ENCODE data around the gene MIB2. TPM values are rescaled to one million over a fixed set of nuclear protein-coding genes. Genes with fewer than 3 reads are reported as not detected.

Gene MIB2
- total RNA-seq, 1 donor from 2014 or later = 144 TPM

GRCh38 chr1:1624443-1625403, 9.4 kb downstream of the MIB2 start:
- Mint-ChIP-seq H3K4me1 (ENCODE audit: low read depth) (no peaks in the 10 kb centered on the region), H3K27ac (no peak overlapping the region), H3K36me3 (ENCODE audit: insufficient read depth) (no peaks in the 10 kb centered on the region), H3K4me3 (ENCODE audit: low read depth) (no peak overlapping the region), H3K27me3 (no peaks in the 10 kb centered on the region), H3K9me3 (ENCODE audit: low read depth) (no peaks in the 10 kb centered on the region)
- no peak for DNase-seq (ENCODE audit: low spot score, unreplicated experiment)
- no peak for TF ChIP-seq CTCF (IDR thresholded peaks at IDR 0.05; ENCODE audit: unreplicated experiment)

- H3K27ac Mint-ChIP-seq = no peak overlapping the region
- H3K36me3 Mint-ChIP-seq (ENCODE audit: insufficient read depth) = no peaks in the 10 kb centered on the region
- no peak for TF ChIP-seq CTCF (IDR thresholded peaks at IDR 0.05; ENCODE audit: unreplicated experiment)
- no peak for DNase-seq (ENCODE audit: low spot score, unreplicated experiment)
- peaks cover 2% of the 10 kb centered on the region for H3K27me3 Mint-ChIP-seq
- H3K4me3 Mint-ChIP-seq (ENCODE audit: low read depth) = no peak overlapping the region
- H3K4me1 Mint-ChIP-seq (ENCODE audit: low read depth) = no peaks in the 10 kb centered on the region
- H3K9me3 Mint-ChIP-seq (ENCODE audit: low read depth) = no peaks in the 10 kb centered on the region
Measured at GRCh38 chr1:1625404-1625775, 10.1 kb downstream of the MIB2 start.

- Mint-ChIP-seq H3K36me3 (ENCODE audit: insufficient read depth) (no peaks in the 10 kb centered on the region), H3K27ac (no peak overlapping the region), H3K9me3 (ENCODE audit: low read depth) (no peaks in the 10 kb centered on the region), H3K4me1 (ENCODE audit: low read depth) (no peaks in the 10 kb centered on the region), H3K27me3 (peaks cover 3% of the 10 kb centered on the region), H3K4me3 (ENCODE audit: low read depth) (no peak overlapping the region)
- TF ChIP-seq CTCF (IDR thresholded peaks at IDR 0.05; ENCODE audit: unreplicated experiment) = no peak
- DNase-seq (ENCODE audit: low spot score, unreplicated experiment) = no peak
Measured at GRCh38 chr1:1625824-1626206, 10.5 kb downstream of the MIB2 start.

GRCh38 chr1:1626207-1627141, 11.2 kb downstream of the MIB2 start:
- no peak overlapping the region for H3K4me3 Mint-ChIP-seq (ENCODE audit: low read depth)
- no peaks in the 10 kb centered on the region for H3K36me3 Mint-ChIP-seq (ENCODE audit: insufficient read depth)
- no peak for TF ChIP-seq CTCF (IDR thresholded peaks at IDR 0.05; ENCODE audit: unreplicated experiment)
- H3K9me3 Mint-ChIP-seq (ENCODE audit: low read depth) = no peaks in the 10 kb centered on the region
- H3K27ac Mint-ChIP-seq = no peak overlapping the region
- DNase-seq (ENCODE audit: low spot score, unreplicated experiment) = no peak
- H3K27me3 Mint-ChIP-seq = peaks cover 3% of the 10 kb centered on the region
- H3K4me1 Mint-ChIP-seq (ENCODE audit: low read depth) = no peaks in the 10 kb centered on the region

- no peak overlapping the region for H3K4me3 Mint-ChIP-seq (ENCODE audit: low read depth)
- no peak for DNase-seq (ENCODE audit: low spot score, unreplicated experiment)
Measured at GRCh38 chr1:1627261-1627828, 12.0 kb downstream of the MIB2 start.

More at GRCh38 chr1:1627261-1627828, 12.0 kb downstream of the MIB2 start:
- Mint-ChIP-seq H3K4me1 (ENCODE audit: low read depth) (no peaks in the 10 kb centered on the region), H3K36me3 (ENCODE audit: insufficient read depth) (no peaks in the 10 kb centered on the region), H3K9me3 (ENCODE audit: low read depth) (no peaks in the 10 kb centered on the region), H3K27ac (no peak overlapping the region), H3K27me3 (peaks cover 3% of the 10 kb centered on the region)
- no peak for TF ChIP-seq CTCF (IDR thresholded peaks at IDR 0.05; ENCODE audit: unreplicated experiment)
